ENCODE measurements around the gene CCDC68.

GRCh38 chr18:54883816-54884604 lies 75.3 kb downstream of the CCDC68 start:
- no peak for TF ChIP-seq CTCF (IDR thresholded peaks at IDR 0.05)
- TF ChIP-seq POLR2A (IDR thresholded peaks at IDR 0.05) = no peak
